Measurements from ENCODE around the gene ADAMTSL3. TPM values are rescaled to one million over a fixed set of nuclear protein-coding genes. Genes with fewer than 3 reads are reported as not detected.

The ADAMTSL3 gene
- total RNA-seq, 1 donor from 2014 or later, result 0.32 TPM

GRCh38 chr15:83651541-83651940, 2.4 kb upstream of the ADAMTSL3 start:
- Mint-ChIP-seq H3K27ac (ENCODE audit: unreplicated experiment) (no peak overlapping the region), H3K4me3 (ENCODE audit: unreplicated experiment) (no peak overlapping the region), H3K9me3 (ENCODE audit: unreplicated experiment) (no peaks in the 10 kb centered on the region), H3K27me3 (ENCODE audit: unreplicated experiment) (peaks cover 15% of the 10 kb centered on the region), H3K4me1 (ENCODE audit: low read depth, unreplicated experiment) (no peaks in the 10 kb centered on the region), H3K36me3 (ENCODE audit: unreplicated experiment) (no peaks in the 10 kb centered on the region)
- no peak for TF ChIP-seq CTCF (IDR thresholded peaks at IDR 0.05; ENCODE audit: partially characterized antibody, unreplicated experiment)
- DNase-seq, result no peak

- H3K27ac Mint-ChIP-seq (ENCODE audit: unreplicated experiment), result no peak overlapping the region
- H3K9me3 Mint-ChIP-seq (ENCODE audit: unreplicated experiment), result no peaks in the 10 kb centered on the region
- H3K4me1 Mint-ChIP-seq (ENCODE audit: low read depth, unreplicated experiment), result no peaks in the 10 kb centered on the region
- no peak overlapping the region for H3K4me3 Mint-ChIP-seq (ENCODE audit: unreplicated experiment)
- no peak for DNase-seq
- no peaks in the 10 kb centered on the region for H3K36me3 Mint-ChIP-seq (ENCODE audit: unreplicated experiment)
- TF ChIP-seq CTCF (IDR thresholded peaks at IDR 0.05; ENCODE audit: partially characterized antibody, unreplicated experiment), result no peak
- H3K27me3 Mint-ChIP-seq (ENCODE audit: unreplicated experiment), result peaks cover 16% of the 10 kb centered on the region
These were observed 1.2 kb upstream of the ADAMTSL3 start for GRCh38 chr15:83652626-83653204.

- no peak overlapping the region for H3K4me3 Mint-ChIP-seq (ENCODE audit: unreplicated experiment)
- no peaks in the 10 kb centered on the region for H3K9me3 Mint-ChIP-seq (ENCODE audit: unreplicated experiment)
- no peaks in the 10 kb centered on the region for H3K4me1 Mint-ChIP-seq (ENCODE audit: low read depth, unreplicated experiment)
- H3K36me3 Mint-ChIP-seq (ENCODE audit: unreplicated experiment), result no peaks in the 10 kb centered on the region
- peaks cover 16% of the 10 kb centered on the region for H3K27me3 Mint-ChIP-seq (ENCODE audit: unreplicated experiment)
- no peak overlapping the region for H3K27ac Mint-ChIP-seq (ENCODE audit: unreplicated experiment)
- TF ChIP-seq CTCF (IDR thresholded peaks at IDR 0.05; ENCODE audit: partially characterized antibody, unreplicated experiment), result no peak
- no peak for DNase-seq
These were observed 660 bp upstream of the ADAMTSL3 start for GRCh38 chr15:83653288-83653638.

GRCh38 chr15:83654379-83655236, 685 bp downstream of the ADAMTSL3 start:
- TF ChIP-seq CTCF (IDR thresholded peaks at IDR 0.05; ENCODE audit: partially characterized antibody, unreplicated experiment), result no peak
- H3K27me3 Mint-ChIP-seq (ENCODE audit: unreplicated experiment), result peaks cover 16% of the 10 kb centered on the region
- H3K9me3 Mint-ChIP-seq (ENCODE audit: unreplicated experiment), result no peaks in the 10 kb centered on the region
- H3K4me3 Mint-ChIP-seq (ENCODE audit: unreplicated experiment), result peak overlapping the region; percentile 33
- H3K27ac Mint-ChIP-seq (ENCODE audit: unreplicated experiment), result no peak overlapping the region
- peak; percentile 31 for DNase-seq
- H3K36me3 Mint-ChIP-seq (ENCODE audit: unreplicated experiment), result no peaks in the 10 kb centered on the region
- no peaks in the 10 kb centered on the region for H3K4me1 Mint-ChIP-seq (ENCODE audit: low read depth, unreplicated experiment)

GRCh38 chr15:83655237-83655616, 1.3 kb downstream of the ADAMTSL3 start:
- TF ChIP-seq CTCF (IDR thresholded peaks at IDR 0.05; ENCODE audit: partially characterized antibody, unreplicated experiment), result no peak
- Mint-ChIP-seq H3K36me3 (ENCODE audit: unreplicated experiment) (no peaks in the 10 kb centered on the region), H3K4me1 (ENCODE audit: low read depth, unreplicated experiment) (no peaks in the 10 kb centered on the region), H3K27me3 (ENCODE audit: unreplicated experiment) (peaks cover 16% of the 10 kb centered on the region), H3K9me3 (ENCODE audit: unreplicated experiment) (no peaks in the 10 kb centered on the region), H3K27ac (ENCODE audit: unreplicated experiment) (no peak overlapping the region), H3K4me3 (ENCODE audit: unreplicated experiment) (no peak overlapping the region)
- DNase-seq, result no peak

Data from glutamatergic neuron (in vitro differentiated cells).